NT2/D1 (cell line): ENCODE data around the gene LSMEM2.
"Not testable (repeated sequence)": the region's sequence is repeated elsewhere in the genome, so short reads cannot be mapped to it uniquely, and the experiment has no call there.

ENCODE experiments used
- SUZ12 ChIP-seq: IDR thresholded peaks from 2 replicates; pipeline ENCODE4 v1.6.1; 2011; ENCODE audit not compliant: insufficient read length, insufficient read depth; ENCODE audit errors: extremely low read depth
- YY1 ChIP-seq: IDR thresholded peaks from 2 replicates; pipeline ENCODE4 v1.6.1; 2011; ENCODE audit not compliant: insufficient read length, insufficient read depth
- ZNF274 ChIP-seq: IDR thresholded peaks from 2 replicates; pipeline ENCODE4 v1.6.1; 2011; ENCODE audit warnings: mild to moderate bottlenecking, low read depth, low read length

DNA sequence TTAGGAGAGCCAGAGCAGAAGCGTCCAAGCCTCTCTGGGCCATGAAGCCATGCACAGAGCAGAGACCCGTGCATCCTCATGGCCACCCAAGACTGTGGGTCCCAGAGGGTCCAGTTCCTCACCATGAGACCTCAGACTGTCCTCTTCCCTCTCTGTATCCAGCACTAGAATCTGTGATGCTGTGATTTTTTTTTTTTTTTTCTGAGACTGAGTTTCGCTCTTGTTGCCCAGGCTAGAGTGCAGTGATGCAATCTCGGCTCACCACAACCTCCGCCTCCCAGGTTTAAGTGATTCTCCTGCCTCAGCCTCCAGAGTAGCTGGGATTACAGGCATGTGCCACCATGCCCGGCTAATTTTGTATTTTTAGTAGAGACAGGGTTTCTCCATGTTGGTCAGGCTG, 34.1 kb upstream of the LSMEM2 start:
- TF ChIP-seq SUZ12, YY1, ZNF274: not testable (repeated sequence)
